ENCODE measurements around the gene SF3B6.
A peak's percentile ranks its signal among the peaks of the same experiment; 100 is the strongest.

Gene SF3B6

DNA sequence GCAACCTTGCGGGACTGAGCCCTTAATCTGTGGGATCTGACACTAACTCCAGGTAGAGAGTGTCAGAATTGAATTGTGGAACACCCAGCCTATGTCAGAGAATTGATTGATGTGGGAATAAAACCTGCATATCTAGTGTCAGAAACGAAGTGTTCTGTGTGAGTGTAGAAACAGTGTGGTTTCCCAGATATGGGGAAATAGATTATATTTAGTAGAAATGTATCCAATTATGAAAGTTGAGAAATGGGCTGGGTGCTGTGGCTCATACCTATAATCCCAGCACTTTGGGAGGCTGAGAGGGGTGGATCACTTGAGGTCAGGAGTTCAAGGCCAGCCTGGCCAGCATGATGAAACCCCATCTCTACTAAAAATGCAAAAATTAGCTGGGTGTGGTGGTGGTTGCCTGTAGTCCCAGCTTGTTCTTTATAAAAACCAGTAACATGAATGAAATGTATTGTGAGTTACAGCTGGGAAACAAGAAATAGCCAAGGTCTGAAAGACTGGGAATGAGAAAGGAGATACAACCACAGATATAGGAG lies 12.8 kb upstream of the SF3B6 start:
- DNase-seq: no peak

GRCh38 chr2:24087032-24087431 lies 10.9 kb upstream of the SF3B6 start:
- no peak for DNase-seq

- no peak for DNase-seq
Observed at GRCh38 chr2:24086241-24086640, 10.1 kb upstream of the SF3B6 start.

DNA sequence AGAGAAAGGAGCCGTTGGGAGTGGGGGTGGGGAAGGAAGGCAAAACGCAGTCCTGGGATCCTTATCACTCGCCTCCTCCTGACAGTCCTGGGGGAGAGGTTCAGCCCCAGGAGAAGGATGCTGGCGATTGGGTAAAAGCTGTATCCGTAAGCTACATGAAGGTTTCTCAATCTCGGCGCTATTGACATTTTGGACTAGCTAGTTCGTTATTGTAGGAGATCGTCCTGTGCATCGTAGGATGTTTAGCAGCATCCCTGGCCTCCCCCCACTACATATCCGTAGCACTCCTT lies 9.0 kb upstream of the SF3B6 start:
- DNase-seq: no peak

DNA sequence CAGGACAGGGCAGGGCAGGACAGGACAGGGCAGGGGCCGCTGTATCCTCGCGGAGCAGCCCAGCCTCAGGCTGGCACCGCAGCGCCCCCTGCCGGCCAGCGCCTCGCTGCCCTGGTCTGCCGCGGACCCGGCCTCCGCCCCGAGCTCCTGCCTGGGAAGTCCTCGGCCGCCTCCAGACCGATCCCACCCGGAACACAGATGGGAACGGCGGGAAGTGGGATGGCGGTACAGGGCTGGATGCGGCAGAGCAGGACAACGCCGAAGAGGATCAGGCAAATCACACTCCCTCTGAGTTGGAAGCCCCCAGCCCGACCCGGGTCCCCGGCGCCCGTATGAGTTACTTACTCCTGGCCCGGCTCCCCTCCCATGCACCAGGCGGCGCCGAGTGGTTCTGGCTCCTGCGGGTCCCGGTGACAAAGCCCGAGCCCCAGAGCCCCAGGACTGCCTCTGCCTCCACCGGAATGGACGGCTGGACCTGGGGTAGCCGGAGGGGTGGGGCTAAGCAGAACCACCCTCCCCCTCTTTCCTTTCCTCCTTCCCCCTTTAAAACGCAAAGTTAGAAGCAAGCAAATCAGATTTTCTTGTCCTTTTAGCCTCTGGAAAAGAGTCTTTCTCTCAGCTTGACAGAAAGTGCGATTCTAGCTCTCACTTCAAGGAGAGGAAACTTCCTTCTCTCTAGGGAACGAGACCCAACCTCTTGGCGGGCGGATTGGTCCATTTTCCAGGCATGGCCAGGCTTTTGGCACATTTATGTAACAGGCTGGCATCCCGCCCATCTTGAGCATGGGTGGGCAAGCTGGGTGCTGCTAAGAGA lies 8.5 kb upstream of the SF3B6 start, which contains the start of gene TP53I3:
Gene TP53I3 (minus strand): TSS at position 449 of the 814 bp plus-strand sequence. CDS start 508 bp downstream, outside the sequence.
- peak; percentile 63 for DNase-seq

DNA sequence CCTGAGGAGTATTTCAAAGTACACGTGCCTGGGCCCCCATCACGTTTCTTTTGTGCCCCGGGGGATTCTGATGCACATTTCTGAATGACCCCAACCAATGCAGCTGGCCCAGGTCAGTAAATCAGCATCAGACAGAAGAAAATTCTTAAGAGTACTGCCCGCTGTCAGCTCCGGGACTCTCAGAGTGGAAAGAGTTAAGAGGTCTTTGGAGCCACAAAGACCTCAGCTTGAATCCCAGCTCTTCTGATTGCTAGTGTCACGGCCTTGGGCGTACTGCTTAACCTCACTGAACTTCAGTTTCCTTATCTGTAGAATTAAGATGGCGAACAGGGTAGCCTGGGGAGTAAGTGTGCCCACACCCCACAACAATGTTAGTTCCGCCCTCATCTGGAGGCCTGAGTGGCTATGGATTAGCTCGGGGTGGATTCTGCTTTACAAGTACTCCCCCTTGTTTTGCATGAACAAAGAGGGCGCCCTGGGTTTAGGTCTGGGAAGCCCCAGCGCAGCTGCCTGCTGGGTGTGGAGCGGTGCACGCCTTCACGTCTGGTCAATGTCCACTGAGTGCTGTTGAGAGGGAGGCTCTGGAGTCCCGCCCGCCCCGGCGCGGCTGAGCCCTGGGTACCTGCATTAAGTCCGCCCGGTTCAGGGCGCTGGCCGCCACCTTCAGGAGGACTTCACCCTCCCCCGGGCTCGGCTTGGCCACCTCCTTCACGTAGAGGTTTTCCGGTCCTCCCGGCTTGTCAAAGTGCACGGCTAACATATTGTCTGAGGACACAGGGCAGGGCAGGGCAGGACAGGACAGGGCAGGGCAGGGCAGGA lies 7.7 kb upstream of the SF3B6 start:
- peak; percentile 55 for DNase-seq

DNA sequence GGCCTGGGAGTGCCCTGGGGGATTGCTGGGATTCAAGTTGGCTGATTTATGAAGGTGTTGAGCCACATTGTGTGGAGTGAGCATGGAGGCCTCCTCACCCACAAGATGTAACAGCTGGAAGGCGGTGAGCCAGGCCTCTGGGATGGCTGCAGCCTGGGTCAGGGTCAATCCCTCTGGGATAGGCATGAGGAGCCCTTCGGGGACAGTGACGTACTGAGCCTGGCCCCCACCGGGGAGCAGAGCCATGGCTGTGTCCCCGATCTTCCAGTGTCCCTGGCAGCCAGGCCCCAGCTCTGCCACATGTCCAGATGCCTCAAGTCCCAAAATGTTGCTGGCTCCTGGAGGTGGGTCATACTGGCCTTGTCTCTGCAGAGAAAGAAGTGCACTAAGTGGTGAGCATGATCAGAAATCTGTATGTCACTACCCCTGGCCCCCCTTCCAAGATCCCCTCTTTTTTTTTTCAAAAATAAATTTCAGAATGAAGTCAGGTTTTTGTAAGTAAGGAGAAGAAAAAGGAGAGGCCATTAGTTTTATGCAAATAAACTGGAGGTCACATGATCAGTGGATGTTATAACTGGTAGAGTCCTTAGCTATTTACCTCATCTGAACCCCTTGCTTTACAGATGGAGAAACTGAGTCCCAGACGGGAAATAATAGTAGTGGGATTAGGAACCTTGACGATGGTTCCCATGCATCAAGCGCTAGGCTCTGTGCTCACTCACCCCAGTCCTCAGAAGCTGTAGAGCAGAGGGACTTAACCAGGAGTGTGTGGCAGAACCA lies 6.9 kb upstream of the SF3B6 start:
- no peak for DNase-seq

DNA sequence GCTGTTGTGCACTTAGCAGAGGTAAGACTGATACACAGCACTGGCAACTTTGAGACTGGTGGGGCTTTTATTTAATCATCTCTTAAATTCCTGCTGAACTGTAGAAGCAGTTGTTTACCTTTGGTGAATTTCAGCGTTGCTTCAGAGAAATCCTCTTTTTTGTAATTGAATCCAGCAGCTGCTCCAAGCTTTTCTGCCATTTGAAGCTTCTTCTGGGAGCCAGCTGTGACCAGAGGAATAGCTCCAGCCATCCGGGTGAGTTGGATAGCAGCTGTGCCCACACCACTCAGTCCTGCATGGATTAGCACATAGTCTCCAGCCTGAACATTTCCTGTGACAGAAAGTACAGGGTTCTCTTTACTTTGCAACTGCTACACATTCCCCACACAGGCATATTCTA lies 4.6 kb upstream of the SF3B6 start:
- no peak for DNase-seq

GRCh38 chr2:24077879-24078278 lies 1.8 kb upstream of the SF3B6 start:
- no peak for DNase-seq

DNA sequence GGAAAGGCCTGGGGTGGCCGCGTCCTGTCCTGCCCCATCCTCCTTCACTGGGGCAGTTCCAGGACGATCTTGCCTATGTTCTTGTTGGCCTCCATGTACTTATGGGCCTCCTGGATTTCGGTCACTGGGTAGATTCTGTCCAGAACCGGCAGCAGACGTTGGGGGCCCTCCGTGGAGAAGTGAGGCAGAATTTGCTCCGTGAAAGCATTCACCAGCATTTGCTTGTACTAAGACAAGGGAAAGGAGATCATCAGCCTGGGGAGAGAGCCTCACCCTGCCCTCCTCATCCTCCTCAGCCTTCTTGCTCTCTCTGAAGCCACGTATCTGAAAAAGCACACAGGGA lies 1.4 kb upstream of the SF3B6 start:
- DNase-seq: no peak

- no peak for DNase-seq
Observed at GRCh38 chr2:24076849-24077534, 866 bp upstream of the SF3B6 start.

DNA sequence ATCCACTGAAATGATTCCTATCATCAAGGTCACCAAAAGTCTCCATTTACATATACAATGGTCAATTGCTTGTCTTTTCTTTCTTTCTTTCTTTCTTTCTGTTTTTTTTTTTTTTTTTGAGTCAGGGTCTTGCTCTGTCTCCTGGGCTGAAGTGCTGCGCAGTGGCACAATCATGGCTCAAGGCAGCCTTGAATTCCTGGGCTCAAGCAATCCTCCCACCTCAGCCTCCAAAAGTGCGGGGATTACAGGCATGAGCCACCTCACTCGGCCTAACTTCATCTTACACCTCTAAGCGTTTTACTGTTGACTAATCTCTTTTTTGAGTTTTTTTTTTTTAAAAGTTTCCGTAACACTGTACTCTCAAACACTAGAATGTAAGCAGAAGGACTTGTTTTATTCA lies 867 bp downstream of the SF3B6 start:
- DNase-seq: no peak

DNA sequence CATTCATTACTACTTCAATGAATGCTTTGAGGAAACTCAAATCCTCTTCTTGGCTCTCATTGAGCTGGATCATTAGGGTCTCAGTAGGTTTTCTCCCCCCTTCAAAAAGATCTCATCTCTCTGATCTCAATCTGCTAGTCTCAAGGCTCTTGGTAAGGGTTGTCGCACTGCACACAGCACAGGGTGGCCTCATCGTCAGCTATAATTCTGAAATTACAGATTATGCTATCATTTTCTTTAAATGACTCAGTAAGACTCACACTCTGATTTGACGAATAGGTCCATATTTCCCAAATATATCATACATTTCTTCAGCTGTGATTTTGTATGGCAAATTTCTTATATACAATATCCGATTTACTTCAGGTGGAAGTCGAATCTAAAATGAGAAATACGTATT lies 2.3 kb downstream of the SF3B6 start:
- DNase-seq: no peak

DNA sequence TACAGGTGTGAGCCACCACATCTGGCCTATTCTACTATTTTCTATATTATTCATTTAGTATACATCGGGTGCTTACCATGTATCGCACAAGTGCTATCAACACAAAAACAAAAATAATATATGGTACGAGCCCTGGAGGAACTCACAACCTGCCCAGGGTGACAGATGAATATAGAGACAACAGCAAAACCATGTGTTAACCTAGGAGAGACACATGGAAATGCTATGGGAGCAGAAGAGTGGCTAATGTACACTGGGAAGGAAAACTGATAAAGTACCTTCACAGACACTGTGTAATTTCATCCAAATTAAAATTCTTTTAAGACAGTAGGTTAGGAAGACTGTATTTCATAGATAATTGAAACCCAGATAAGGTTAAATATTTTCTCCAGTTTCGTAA lies 3.9 kb downstream of the SF3B6 start:
- no peak for DNase-seq

DNA sequence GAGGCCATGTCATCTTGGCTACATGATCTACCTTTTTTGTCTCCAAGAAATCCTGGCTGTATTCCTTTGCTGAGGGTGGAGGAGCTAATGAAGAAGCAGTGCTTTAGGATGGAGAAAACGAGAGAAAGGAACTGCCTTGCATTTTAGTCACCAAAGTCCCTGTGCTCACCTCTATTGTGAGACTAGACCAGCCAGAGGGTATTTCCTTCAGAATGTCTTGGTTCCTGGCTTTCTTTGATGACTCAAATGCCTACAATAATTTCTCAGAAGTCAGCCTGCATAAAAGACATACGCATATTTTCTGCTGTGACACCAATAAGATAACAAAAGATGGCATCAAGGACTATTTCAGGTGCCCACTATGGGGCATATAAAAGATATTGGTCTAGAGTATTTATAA lies 10.8 kb downstream of the SF3B6 start:
- no peak for DNase-seq

DNA sequence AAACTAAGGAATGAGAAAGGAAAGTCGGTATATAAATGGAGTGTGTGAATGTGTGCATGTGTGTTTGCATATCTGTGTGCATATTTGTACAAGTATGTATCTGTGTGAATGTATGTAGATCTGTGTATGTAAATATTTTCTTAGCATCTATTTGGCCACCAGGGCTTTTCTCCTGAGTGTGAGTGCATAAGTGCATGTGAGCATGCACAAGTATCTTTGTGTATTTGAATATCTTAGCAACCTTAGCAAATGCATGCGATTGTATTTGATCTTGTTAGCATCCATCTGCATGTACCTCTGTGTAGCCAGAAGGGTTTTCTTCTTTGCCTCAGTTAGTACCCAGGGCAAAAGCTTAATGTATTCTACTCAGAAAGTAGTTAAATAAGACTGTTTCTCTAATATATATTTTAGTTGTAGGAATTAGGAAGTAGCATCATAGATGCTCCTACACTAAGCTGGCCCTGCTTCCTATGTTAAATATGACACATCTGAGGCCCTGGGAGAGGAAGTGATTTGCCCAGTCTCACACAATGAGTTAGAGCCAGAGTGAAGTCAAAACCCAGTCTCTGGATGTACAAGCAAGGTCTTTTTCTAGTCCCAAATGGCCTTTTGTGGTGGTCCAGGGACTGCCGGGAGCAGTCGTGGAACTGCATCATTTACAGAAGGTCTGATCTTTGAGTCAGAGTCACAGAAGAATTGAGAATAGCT lies 17.4 kb downstream of the SF3B6 start:
- no peak for DNase-seq

DNA sequence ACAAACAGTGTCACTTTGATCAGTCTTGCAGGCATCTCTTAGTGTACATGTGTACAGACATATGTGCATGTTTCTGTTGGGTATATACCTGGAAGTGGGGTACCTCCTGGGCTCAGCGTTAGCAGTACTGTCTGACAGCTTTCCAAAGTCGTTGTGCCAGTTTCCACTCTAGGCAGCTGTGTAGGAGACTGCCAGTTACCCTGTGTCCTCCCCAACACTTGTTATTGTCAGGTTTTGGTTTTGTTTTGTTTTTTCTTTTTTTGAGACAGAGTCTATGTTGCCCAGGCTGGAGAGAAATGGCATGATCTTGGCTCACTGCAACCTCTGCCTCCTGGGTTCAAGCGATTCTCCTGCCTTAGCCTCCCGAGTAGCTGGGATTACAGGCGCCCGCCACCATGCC lies 20.4 kb downstream of the SF3B6 start:
- no peak for DNase-seq

GRCh38 chr2:24054366-24055010 lies 21.6 kb downstream of the SF3B6 start:
- DNase-seq: no peak

DNA sequence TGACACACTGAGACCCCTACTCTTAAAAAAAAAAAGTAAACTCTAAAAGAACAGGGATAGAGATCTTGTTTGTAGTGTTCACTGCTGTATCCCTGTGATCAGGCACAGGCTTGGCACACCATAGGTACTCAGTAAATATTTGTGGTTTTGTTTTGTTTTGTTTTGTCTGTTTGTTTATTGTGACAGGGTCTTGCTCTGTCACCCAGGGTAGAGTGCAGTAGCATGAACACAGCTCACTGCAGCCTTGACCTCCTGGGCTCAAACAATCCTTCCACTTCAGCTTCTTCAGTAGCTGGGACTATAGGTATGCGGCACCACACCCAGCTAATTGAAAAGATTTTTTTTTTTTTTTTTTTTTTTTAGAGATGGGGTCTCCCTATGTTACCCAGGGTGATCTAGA lies 23.2 kb downstream of the SF3B6 start:
- no peak for DNase-seq

- no peak for DNase-seq
Observed at GRCh38 chr2:24051833-24052232, 24.3 kb downstream of the SF3B6 start.
